MM.1S (cell line): ENCODE measurements around the gene CROCC2.

Experiments
- EZH2 ChIP-seq: fragments of 300-600 bp; sonication (generic); optimal IDR thresholded peaks from 2 replicates; pipeline ENCODE3; 2017; ENCODE audit warnings: low read depth, mild to moderate bottlenecking, antibody characterized with exemption, low read length, mixed read lengths
- EZH2phosphoT487 ChIP-seq: fragments of 300-600 bp; sonication (generic); IDR thresholded peaks from 2 replicates; pipeline ENCODE4 v1.6.1; 2018; ENCODE audit warnings: antibody characterized with exemption, low read length
- TF ChIP-seq, protein P1 (sequence below): fragments of 300-600 bp; sonication (generic); IDR thresholded peaks from 2 replicates; pipeline ENCODE4 v1.5.1; 2016; ENCODE audit warnings: antibody characterized with exemption, low read length, mixed read lengths

DNA sequence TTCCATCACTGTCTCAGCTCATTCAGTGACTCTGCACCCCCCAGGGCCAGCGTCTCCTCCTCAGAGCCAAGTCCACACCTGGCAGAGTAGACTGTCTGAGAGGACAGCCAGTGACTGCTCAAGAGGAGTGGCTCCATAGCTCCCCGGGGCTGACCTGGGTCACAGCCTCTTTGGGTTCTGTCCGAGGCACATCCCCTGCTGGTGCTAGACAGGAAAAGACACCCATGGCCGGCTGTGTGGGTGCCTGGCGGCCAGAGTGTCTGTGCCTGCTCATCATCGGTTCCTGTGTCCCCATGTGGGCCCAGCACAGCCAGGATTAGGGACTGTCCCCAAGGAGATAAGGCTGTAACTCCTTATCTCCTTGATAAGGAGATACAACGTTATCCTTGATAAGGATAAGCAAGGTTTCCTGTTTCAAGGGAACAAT is 3.5 kb upstream of the CROCC2 start:
- TF ChIP-seq EZH2 (no peak), EZH2phosphoT487 (no peak)
- TF ChIP-seq, protein P1, sequence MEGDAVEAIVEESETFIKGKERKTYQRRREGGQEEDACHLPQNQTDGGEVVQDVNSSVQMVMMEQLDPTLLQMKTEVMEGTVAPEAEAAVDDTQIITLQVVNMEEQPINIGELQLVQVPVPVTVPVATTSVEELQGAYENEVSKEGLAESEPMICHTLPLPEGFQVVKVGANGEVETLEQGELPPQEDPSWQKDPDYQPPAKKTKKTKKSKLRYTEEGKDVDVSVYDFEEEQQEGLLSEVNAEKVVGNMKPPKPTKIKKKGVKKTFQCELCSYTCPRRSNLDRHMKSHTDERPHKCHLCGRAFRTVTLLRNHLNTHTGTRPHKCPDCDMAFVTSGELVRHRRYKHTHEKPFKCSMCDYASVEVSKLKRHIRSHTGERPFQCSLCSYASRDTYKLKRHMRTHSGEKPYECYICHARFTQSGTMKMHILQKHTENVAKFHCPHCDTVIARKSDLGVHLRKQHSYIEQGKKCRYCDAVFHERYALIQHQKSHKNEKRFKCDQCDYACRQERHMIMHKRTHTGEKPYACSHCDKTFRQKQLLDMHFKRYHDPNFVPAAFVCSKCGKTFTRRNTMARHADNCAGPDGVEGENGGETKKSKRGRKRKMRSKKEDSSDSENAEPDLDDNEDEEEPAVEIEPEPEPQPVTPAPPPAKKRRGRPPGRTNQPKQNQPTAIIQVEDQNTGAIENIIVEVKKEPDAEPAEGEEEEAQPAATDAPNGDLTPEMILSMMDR = no peak
